IPS-NIHi7 (cell line): ENCODE measurements around the gene MRPS18A.
"Not testable (repeated sequence)": the region's sequence is repeated elsewhere in the genome, so short reads cannot be mapped to it uniquely, and the experiment has no call there.

ENCODE experiments used
- DNase-seq: peaks from one replicate; pipeline ENCODE4 v3.0.0; 2012; ENCODE audit warnings: mixed read lengths; ENCODE audit errors: extremely low spot score

Gene MRPS18A

DNA sequence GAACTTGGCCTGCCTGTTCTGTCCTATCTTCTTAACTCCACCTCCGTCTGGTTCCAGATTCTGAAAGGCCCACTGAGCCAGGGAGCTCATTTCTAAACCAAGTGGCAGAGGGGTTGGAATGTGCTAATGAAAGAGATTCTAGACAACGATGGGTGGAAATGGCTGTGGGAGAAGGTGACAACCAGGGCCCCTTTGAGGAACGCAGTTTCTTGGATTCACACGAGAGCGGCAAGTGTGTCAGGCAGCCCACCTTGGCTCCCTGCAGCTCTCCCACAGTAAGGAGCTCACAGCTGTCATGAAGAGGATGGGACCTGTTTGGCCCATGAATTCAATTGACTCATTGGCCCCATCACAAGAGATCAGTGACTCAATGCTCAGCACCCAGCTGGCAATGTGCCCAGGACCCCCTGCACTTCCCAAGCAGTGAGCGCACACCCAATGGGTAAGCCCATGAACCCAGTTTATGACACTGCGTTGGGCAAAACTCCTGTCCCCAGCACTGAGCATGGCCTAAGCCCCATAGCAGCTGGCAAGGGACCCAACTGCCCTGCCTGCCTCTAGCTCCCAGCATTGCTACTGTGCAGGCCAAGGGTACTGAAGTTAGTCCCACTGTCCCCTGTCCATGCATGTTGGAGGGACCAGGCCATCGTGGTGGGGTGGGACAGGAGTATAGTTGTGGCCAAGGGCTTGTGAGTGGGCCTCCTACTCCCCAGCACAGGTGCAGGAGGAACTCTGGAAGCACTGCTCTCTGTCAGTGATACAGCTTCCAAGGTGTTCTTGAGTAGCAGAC is 16.4 kb downstream of the MRPS18A start:
- no peak for DNase-seq

DNA sequence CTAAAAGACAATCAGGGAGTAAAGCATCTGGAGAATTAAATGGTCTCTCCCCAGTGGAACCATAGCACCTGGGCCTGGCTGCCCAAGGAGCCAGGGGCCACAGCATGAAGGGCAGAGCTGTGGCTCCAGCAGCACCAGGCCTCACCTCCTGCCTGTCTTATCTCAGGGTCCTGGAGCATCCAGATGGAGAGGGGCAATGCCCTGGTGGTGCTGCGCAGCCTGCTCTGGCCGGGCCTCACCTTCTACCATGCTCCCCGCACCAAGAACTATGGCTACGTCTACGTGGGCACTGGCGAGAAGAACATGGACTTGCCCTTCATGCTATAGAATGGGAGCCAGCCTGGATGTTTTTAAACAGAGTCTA is 17.0 kb downstream of the MRPS18A start:
- no peak for DNase-seq

- peak; percentile 62 for DNase-seq
Observed at GRCh38 chr6:43669922-43670622, 17.5 kb downstream of the MRPS18A start.

DNA sequence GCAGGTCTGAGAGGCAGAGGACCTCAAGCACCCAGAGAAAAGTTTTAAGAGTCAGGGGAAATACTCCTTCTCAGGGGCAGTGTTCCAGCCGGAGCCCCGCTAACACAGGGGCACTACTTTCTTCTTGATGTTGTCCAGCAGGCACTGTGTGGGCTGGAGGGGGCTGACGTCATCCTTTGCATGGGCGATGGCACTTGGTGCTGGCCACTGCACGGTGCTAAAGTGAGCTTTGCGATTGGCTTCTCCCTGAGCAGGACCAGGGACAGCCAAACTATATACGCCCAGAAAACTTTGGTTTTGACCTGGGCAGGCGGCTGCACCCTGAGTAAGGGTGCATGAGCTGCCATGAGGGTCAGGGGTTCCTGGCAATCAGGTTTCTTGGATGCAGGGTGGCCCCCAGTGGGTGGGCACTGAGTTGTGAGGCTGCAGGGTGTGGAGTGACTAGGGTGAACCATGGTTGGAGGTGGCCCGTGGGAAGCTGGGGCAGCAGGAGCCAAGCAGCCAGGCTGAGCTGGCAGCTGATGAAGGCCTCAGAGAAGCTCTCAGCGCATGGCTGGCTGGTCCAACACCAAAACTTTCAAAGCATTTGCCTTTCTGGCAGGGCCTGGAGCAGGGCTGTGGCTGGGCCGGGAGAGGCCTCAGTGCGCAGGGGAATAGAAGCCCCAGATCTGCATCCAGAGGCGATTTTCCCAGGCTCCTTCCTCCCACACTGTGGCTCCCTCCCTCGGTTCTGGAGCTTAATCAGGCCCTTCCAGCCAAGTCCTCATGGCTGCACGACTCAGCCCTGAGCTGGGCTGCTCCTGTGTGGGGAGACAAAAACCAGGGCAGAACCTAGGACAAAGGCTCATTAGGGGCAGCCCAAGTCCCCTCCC is 18.3 kb downstream of the MRPS18A start:
- DNase-seq, result peak; percentile 46

GRCh38 chr6:43668151-43669028 is 19.2 kb downstream of the MRPS18A start:
- DNase-seq, result peak; percentile 80

- peak; percentile 91 for DNase-seq
Observed at GRCh38 chr6:43667245-43668150, 20.1 kb downstream of the MRPS18A start.

GRCh38 chr6:43666196-43666920 is 21.2 kb downstream of the MRPS18A start:
- no peak for DNase-seq

- no peak for DNase-seq
Observed at GRCh38 chr6:43665376-43665775, 22.2 kb downstream of the MRPS18A start.

- DNase-seq, result not testable (repeated sequence)
Observed at GRCh38 chr6:43662948-43663347, 24.6 kb downstream of the MRPS18A start.

- no peak for DNase-seq
Observed at GRCh38 chr6:43658161-43658560, 29.4 kb downstream of the MRPS18A start.

DNA sequence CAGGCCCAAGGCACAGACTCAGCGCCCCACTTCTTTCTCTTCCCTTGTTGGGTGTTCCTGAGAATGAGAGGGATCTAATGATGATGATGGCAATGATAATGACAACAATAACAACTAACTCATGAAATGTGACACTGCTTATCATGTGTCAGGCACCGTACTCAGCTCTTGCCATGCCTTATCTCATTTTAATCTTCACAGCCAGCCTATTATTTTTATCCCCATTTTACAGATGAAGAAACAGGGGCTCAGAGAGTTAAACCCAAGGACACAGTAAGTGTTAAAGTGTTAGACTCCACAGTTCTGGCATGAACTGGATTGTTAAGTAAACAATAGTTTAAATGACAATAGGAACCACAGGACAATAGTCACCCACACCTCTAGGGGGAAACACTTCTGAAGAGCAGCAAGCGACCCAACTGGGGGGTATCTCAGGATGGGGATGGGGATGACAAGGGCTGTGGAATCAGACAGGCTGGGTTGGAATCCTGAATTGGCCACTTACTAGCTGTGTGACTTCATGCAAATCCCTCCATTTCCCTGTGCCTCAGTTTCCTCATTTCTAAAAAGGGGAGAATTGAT is 30.3 kb downstream of the MRPS18A start:
- no peak for DNase-seq

DNA sequence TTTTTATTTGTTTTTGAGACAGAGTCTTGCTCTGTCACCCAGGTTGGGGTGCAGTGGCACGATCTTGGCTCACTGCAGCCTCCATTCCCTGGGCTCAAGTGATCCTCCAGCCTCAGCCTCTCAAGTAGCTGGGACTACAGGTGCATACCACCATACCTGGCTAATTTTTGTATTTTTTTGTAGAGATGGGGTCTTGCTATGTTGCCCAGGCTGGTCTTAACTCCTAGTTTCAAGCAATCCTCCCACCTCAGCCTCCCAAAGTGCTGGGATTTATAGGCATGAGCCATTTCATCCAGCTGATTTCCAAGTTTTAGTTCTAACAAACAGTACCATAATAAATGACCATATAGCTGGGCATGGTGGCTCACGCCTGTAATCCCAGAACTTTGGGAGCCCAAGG is 34.8 kb downstream of the MRPS18A start:
- not testable (repeated sequence) for DNase-seq

- DNase-seq, result no peak
Observed at GRCh38 chr6:43648248-43648647, 39.3 kb downstream of the MRPS18A start.

DNA sequence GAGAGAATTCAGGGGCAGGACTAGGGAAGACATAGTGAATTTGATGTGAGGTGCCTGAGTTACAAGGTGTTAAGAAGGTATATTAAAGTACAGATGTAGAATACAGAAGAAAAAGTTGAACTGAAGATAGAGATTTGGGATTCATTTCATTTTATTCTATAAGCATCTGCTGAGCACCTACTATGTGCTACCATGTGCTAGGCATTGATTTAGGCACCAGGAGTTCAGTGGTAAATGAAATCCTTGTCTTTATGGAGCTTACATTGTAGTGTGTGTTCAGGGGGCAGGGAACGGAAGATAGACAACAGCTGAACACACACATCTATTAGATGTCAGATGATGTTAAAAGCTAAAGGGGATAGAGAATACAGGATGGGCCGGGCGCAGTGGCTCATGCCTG is 40.0 kb downstream of the MRPS18A start:
- no peak for DNase-seq

DNA sequence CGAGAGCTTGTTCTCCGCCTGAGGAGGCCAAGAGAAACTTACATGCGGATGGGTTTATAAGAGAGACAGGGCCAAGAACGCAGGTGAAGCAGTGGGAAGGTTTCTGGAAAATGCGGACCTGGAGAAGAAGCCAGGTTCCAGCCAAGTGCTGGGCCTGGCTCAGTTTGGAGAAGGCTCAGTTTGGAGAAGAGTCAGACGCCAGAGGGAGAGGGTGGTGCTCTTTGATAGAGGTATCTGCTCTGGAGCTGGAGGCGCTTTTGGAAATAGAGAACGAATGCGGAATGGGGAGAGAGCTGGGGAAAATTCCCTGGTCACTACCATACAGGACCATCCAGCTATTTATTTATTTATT is 42.0 kb downstream of the MRPS18A start:
- DNase-seq, result no peak

- peak; percentile 95 for DNase-seq
Observed at GRCh38 chr6:43644940-43645612, 42.5 kb downstream of the MRPS18A start, which contains the start of gene RSPH9. RSPH9 (plus strand) TSS chr6:43645036; CDS start chr6:43645099, 63 bp downstream.

DNA sequence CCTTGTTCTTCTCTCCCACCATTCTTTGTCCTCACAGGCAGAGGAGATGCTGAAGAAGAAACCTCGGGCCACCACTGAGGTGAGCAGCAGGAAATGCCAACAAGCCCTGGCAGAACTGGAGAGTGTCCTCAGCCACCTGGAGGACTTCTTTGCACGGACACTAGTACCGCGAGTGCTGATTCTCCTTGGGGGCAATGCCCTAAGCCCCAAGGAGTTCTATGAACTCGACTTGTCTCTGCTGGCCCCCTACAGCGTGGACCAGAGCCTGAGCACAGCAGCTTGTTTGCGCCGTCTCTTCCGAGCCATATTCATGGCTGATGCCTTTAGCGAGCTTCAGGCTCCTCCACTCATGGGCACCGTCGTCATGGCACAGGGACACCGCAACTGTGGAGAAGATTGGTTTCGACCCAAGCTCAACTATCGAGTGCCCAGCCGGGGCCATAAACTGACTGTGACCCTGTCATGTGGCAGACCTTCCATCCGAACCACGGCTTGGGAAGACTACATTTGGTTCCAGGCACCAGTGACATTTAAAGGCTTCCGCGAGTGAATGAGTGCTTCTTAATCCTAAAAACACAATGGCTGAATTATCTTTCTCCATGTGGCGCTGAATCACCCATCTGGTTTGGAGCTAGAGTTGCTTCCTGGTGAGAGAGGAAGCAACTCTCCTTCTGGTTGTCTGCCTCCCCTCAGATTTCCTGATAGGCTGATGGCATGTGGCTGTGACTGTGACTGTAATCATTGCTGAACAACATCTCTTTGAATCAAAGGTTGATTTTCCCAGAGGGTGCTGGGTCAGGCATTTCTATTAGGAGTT is 47.4 kb downstream of the MRPS18A start:
- DNase-seq, result no peak

DNA sequence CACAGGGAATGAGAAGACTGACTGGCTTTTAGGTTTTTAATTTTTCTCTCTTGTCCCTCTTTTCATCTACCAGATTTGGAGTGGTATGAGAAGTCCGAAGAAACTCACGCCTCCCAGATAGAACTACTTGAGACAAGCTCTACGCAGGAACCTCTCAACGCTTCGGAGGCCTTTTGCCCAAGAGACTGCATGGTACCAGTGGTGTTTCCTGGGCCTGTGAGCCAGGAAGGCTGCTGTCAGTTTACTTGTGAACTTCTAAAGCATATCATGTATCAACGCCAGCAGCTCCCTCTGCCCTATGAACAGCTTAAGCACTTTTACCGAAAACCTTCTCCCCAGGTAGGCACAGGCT is 51.3 kb downstream of the MRPS18A start:
- DNase-seq, result no peak
